ENCODE measurements around the gene ZNF646.

The ZNF646 gene

DNA sequence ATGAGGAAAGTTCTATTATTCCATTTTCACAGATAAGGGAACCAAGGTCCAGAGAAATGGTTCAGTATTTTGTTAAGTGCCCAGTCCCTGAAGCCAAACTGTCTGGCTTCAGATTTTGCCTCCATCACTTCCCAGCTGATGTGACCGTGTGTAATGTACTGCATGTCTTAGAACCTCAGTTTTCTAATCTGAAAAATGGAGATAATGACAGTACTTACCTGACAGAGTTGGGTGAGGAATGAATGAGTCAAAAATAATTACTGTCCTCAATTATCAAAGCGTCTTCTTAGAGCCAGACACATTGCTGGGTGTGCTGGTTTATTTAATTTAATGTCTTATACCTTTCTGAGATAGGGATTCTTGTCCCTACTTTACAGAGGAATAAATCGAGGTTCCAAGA lies 6.9 kb upstream of the ZNF646 start:
- DNase-seq = no peak

DNA sequence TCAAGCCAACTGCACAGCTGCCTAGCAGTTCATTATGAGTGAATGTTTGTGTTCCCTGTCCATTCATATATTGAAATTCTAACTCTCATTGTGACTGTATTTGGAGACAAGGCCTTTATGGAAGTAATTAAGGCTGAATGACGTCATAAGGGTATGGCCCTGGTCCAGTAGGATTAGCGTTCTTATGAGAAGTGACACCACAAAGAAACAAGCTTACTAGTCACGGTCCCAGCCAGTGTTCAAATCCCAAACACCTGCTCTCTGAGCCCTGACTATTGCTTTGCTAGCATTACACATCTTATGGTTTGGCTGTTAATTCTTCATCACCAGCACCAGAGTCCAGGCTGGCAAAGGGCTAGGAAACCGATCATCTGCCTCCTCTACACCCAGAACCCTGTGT lies 2.4 kb upstream of the ZNF646 start:
- peak; percentile 72 for DNase-seq

DNA sequence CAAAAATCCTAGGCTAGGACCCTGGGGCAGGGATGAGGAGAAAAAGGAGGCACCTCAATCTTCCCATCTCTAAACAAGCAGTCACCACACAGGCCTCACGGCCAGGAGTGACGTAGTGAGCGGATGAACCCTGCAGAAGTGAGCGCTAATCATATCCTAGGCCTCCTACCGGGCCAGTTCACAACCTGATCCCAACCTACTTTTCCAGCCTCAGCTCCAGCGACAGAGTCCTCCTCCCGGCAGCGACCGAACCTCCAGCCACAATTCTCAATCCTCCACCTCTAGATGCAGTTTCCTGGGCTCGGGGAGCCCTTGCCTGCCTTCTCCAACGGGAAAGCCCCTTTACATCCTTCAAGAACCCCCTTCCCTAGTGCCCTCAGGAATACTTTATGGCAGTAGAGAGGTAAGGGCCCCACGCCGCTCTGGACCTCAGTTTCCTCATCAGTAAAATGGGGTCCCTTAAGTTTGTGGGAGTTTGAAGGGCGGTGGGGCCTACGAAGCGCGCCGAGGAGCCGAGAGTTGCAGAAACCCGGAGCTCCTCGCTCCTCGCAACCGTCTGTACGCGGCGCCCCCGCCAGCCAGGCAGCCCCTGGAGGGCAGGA lies 1.6 kb upstream of the ZNF646 start:
- DNase-seq = no peak

DNA sequence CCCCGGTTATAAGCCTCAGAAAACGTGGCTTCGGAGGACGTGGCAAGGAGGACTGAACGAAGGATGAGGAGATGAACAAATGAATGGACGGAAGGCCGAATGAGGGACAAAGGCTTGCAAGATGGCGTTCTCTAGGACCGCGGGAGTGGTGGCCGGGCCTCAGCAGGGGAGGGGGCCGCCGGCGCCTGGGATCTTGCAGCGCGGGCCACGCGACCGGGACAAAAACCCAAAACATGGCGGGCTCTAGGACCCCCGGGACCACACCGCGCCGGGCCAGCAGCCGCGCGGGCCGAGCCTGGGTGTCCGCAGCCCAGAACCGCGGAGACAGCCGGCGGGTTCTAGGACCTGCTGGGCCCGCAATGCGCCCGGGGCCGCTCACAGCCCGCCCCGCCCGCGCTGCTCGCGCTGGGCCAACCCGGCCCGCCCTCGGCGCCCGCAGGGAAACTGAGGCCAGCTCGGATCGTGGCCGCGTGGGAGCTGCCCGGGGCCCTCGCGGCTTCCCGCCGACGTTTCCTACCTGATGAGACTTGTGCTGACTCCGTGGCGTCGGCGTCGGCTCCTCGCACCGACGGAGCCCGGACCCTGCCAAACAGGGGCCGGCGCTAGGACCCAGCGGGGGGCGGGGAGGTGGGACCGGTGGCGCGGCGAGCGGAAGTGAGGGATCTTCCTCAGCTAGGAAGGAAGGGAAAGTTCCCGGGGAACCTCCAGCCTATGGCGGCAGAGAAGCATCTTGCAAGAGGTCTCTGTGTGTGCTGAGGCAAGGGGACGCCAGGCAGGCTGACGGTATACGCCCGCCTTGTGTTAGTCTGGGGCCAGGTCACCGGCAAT lies 866 bp upstream of the ZNF646 start:
- DNase-seq = peak; percentile 98

DNA sequence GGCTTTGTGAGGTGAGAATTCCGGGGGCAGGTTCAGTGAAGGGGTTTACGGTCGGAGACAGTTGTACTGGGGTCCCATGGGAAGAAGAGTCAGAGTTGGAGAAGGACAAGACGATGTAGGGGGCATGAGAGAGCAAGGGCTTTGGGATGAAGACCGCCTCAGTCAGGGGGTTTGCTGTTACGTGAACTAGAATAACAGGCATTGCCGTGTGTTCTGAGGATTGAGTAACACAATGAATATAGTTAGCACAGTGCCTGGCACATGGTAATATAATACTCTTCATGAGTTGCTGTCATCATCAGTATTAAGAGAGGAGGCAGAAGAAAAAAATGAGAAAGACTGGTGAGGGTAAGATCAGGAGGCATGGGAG lies 577 bp downstream of the ZNF646 start:
- DNase-seq = no peak

DNA sequence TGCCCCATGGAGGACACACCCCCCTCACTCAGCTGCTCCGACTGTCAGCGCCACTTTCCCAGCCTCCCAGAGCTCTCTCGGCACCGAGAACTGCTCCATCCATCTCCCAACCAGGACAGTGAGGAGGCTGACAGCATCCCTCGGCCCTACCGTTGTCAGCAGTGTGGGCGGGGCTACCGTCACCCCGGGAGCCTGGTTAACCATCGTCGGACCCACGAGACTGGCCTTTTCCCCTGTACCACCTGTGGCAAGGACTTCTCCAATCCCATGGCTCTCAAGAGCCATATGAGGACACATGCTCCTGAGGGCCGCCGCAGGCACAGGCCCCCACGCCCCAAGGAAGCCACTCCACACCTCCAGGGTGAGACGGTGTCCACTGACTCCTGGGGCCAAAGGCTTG lies 2.1 kb downstream of the ZNF646 start:
- no peak for DNase-seq

DNA sequence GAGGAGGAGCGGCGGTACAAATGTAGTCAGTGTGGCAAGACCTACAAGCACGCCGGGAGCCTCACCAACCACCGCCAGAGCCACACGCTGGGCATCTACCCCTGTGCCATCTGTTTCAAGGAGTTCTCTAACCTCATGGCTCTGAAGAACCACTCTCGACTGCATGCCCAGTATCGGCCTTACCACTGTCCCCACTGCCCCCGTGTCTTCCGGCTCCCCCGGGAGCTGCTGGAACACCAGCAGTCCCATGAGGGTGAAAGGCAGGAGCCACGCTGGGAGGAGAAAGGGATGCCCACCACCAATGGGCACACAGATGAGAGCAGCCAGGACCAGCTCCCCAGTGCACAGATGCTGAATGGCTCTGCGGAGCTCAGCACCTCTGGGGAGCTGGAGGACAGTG lies 2.8 kb downstream of the ZNF646 start:
- no peak for DNase-seq

DNA sequence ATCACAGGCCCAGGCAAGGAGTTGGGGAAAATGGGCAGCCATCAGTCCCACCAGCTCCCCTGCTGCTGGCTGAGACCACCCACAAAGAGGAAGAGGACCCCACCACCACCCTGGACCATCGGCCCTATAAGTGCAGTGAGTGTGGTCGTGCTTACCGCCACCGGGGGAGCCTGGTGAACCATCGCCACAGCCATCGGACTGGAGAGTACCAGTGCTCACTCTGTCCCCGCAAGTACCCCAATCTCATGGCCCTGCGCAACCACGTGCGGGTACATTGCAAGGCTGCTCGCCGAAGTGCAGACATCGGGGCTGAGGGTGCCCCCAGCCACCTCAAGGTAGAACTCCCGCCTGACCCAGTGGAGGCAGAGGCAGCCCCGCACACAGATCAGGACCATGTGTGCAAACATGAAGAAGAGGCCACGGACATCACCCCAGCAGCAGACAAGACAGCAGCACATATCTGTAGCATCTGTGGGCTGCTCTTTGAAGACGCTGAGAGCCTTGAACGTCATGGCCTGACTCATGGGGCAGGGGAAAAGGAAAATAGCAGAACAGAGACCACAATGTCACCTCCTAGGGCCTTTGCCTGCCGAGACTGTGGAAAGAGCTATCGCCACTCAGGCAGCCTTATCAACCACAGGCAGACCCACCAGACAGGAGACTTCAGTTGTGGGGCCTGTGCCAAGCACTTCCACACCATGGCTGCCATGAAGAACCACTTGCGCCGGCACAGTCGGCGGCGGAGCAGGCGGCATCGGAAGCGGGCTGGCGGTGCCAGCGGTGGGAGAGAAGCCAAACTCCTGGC lies 3.6 kb downstream of the ZNF646 start:
- DNase-seq = no peak

DNA sequence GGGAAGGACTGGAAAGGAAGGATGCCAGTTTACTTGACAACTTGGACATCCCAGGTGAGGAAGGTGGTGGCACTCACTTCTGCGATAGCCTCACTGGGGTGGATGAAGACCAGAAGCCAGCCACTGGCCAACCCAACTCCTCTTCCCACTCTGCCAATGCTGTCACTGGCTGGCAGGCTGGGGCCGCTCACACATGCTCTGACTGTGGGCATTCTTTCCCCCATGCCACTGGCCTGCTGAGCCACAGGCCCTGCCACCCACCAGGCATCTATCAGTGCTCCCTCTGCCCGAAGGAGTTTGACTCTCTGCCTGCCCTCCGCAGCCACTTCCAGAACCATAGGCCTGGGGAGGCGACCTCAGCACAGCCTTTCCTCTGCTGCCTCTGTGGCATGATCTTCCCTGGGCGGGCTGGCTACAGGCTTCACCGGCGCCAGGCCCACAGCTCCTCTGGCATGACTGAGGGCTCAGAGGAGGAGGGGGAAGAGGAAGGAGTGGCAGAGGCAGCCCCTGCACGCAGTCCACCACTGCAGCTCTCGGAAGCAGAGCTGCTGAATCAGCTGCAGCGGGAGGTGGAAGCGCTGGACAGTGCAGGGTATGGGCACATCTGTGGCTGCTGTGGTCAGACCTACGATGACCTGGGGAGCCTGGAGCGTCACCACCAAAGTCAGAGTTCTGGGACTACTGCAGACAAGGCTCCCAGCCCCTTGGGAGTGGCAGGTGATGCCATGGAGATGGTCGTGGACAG lies 4.5 kb downstream of the ZNF646 start:
- no peak for DNase-seq

DNA sequence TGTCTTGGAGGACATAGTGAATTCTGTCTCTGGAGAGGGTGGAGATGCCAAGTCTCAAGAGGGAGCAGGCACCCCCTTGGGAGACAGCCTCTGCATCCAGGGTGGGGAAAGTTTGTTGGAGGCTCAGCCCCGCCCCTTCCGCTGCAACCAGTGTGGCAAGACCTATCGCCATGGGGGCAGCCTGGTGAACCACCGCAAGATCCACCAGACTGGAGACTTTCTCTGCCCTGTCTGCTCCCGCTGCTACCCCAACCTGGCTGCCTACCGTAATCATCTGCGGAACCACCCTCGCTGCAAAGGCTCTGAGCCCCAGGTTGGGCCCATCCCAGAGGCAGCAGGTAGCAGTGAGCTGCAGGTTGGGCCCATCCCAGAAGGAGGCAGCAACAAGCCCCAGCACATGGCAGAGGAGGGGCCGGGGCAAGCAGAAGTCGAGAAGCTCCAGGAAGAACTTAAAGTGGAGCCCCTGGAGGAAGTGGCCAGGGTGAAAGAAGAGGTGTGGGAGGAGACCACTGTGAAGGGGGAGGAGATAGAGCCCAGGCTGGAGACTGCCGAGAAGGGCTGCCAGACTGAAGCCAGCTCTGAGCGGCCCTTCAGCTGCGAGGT lies 5.2 kb downstream of the ZNF646 start:
- DNase-seq = no peak

DNA sequence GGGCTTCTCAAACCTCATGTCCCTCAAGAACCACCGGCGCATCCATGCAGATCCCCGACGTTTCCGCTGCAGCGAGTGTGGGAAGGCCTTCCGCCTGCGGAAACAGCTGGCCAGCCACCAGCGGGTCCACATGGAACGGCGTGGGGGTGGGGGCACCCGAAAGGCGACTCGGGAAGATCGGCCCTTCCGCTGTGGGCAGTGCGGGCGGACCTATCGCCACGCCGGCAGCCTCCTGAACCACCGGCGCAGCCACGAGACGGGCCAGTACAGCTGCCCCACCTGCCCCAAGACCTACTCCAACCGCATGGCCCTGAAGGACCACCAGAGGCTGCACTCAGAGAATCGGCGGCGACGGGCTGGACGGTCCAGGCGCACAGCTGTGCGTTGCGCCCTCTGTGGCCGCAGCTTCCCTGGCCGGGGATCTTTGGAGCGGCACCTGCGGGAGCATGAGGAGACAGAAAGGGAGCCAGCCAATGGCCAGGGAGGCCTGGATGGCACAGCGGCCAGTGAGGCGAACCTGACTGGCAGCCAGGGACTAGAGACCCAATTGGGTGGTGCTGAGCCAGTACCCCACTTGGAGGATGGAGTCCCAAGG lies 5.9 kb downstream of the ZNF646 start:
- no peak for DNase-seq

DNA sequence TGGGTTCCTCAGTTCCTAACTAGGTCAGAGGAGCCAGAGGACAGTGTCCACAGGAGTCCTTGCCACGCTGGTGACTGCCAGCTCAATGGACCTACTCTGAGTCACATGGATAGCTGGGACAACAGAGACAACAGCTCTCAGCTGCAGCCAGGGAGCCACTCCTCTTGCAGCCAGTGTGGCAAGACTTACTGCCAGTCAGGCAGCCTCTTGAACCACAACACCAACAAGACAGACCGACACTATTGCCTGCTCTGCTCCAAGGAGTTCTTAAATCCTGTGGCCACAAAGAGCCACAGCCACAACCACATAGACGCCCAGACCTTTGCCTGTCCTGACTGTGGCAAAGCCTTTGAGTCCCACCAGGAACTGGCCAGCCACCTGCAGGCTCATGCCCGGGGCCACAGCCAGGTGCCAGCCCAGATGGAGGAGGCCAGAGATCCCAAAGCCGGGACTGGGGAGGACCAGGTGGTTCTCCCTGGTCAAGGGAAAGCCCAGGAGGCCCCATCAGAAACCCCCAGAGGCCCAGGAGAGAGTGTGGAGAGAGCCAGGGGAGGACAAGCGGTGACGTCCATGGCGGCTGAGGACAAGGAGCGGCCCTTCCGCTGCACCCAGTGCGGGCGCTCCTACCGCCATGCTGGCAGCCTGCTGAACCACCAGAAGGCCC lies 6.7 kb downstream of the ZNF646 start:
- DNase-seq = no peak

DNA sequence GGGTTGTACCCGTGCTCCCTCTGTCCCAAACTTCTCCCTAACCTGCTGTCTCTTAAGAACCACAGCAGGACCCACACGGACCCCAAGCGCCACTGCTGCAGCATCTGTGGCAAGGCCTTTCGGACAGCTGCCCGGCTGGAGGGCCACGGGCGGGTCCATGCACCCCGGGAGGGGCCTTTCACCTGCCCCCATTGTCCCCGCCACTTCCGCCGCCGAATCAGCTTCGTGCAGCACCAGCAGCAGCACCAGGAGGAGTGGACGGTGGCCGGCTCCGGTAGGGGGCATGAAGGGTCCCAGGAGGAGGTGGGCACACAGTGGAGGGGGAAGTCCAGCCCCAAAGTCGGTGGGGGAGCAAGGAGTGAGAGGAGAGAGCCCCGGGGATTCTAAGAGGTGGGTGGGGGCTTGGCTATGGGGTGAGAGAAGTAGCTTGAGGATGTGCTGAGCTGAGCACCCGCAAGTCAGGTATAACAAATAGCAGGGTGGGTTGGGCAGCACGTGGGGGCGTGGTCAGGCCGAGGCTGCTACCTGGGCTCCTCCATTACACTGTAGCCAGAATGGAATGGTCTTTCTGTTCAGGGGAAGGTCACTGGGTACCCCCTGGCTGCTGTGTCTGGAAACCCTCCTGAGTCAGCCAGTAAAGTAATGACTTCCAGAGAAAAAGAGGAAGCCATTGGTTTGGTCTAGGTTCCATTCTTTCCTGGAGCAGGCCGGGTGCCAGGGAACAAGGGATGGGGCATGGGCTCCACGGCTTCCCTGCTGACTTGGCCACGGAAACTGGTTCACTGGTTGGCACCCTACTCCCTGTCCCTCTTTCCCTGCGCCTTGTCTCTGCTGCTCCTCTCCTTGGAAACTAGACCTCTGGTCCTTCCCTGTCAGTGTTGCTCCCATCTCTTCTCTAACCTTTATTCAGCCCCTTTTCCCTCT lies 7.5 kb downstream of the ZNF646 start:
- DNase-seq = no peak

DNA sequence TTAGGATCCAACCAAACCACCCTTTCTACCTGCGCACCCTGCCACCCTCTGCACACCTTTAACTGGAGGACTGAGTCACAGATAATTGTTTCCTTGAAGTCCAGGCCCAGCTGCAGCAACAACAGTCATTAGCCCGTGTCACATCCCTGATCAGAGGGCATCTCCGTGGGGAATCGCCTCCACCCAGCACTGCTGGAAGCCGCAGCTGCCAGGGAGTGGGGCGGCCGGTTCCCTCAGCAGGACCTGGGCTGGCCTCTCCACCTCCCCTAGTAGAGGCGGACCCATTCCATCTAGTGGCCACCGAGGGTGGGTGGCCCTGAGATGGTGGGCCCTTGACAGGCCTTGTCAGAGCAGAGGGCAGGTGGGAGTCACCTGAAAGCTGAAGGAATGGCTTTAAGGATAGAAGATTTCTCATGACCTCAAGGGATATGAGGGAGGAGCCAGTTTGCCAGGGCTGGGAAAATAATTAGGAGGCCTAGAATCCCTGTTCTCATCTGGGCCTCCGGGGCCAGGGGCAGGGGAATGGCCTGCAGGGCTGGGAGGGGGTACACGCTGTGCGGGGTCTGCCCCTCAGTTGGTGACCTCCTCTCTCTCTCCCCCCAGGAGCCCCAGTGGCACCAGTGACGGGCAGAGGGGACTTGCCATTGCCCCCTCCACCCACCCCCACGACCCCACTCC lies 8.3 kb downstream of the ZNF646 start:
- DNase-seq = no peak

DNA sequence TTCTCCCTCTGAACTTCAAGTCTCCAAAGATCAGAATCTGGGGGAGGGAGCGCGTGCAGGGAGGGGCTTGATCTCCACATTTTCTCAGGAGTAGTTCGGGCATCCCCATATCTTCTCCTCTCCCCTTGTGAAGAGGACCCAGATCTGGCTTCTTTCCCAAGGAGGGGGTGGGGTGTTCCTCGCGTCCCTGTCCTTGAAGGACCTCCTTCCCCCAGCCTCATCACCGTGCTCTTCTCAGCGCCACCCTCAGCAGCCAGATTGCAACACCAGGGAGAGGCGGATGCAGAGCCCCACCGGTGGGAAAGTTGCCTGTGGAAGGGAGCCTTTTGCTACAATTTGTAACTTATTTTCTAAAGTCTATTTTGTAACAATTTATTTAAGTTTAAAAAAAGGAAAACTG lies 8.9 kb downstream of the ZNF646 start:
- no peak for DNase-seq

DNA sequence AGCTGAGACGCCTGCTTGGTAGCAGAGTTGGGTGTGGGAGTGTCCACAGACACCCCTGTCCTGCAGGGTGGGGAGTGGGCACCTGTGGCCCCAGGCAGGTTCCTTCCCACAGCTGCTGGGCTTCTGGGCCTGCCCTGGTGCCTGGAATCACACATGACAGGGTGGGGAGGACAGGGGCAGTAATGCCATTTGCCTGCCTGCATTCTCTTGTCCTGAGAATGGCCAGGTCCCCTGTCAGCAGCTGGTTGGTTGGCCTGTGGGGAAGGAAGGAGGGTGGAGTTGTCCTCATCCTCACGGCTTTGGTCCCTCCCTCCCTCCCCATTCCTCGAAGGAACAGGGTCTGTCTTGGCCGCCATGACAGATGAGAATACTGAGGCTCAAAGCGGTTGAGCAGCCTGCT lies 9.3 kb downstream of the ZNF646 start:
- no peak for DNase-seq

DNA sequence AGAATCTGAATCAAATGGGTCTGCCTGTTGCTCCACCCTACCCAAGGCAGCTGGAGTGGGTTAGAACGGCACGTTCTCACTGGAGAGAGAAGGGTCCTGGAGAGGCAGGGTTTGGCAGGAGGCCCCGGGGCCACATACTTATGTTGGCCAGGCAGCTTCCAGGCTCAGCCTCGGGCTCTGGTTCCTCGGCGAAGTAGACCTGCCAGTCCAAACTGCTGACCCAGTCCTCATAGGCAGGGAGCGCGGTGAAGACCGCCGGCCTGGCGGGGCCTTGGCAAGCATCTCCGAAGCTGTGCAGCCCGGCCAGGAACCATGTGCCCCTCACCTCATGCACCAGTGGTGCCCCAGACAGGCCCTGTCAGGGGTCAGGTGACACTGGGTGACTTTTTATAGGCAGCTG lies 9.8 kb downstream of the ZNF646 start:
- DNase-seq = no peak

DNA sequence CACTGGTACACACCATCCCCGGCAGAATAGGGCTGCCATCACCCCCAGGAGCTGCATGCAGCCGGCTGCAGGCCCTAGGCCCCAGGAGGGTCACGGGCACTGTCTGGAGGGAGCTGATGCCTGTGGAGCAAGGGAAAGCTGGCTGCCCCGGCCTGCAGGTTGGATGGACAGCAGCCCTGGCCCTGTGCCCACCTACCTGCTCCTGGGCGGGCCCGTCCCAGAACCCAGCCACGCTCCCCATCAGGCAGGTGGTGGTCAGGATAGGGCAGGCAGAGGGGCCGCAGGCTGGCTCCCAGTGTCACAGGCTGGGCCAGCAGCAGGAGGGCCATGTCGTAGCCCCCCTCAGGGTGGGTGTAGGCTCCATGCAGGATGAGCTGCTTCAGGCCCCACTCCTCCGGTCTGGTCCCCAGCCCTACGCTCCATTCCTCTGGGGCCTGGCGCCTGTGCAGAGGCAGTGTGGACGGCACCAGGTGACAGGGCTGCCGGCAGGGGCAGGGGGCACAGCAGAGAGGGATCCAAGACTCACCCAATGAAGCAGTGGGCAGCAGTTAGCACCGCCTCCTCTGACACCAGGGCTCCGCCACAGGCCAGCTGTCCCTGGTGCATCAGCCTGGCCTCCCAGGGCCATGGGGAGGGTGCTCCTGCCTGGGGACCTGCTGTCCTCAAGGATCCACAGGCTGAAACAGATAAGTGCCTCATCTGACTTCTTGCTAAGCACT lies 10.5 kb downstream of the ZNF646 start:
- no peak for DNase-seq

DNA sequence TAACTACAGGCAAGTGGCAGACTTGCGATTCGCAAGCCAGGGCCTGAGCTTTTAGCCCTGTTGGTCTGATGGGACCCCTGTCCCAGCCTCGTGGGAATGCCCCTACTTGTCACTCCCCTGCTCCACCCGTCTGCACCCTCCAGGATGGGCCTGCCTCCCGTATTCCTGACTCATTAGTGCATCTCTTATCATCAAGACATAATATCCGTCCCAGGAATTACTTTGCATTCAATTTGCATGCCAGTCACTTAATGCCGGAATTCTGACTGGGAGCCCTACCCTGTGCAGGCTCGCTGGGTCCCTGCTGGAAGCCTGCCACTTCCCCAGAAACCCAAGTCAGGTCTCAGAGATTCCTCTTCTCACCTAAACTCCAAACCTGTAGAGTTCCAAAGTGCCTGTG lies 11.2 kb downstream of the ZNF646 start:
- no peak for DNase-seq

Data from eye (tissue), 1 donor.